ENCODE results near the gene LILRA2.
A peak's percentile ranks its signal among the peaks of the same experiment; 100 is the strongest.
"Not testable (repeated sequence)": the region's sequence is repeated elsewhere in the genome, so short reads cannot be mapped to it uniquely, and the experiment has no call there.

Gene LILRA2

DNA sequence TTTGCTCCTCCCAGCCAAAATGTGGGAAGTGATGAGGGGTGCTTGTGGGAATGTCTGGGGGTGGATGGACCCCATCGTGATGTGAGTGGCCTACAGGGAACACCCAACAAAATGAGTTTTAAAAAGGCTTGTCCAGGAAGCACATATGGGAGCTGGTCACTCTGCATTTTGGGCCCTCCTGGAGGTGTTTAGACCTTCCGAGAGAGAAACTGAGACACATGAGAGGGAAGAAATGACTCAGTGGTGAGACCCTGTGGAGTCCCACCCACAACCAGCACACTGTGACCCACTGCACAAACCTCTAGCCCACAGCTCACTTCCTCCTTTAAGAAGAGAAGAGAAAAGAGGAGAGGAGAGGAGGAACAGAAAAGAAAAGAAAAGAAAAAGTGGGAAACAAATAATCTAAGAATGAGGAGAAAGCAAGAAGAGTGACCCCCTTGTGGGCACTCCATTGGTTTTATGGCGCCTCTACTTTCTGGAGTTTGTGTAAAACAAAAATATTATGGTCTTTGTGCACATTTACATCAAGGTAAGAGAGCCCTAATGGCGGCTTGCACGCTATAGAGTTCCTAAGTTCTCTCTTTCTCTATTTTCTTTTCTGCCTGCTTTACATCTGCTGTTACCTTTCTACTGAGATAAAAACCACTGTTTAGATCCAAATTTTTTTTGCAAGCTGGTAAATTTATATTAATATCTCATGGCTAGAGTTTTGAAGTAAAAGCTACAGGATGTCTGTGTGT, 43.4 kb downstream of the LILRA2 start:
- H3K9ac ChIP-seq (ENCODE audit: low read depth, low read length, poor library complexity, severe bottlenecking) = no peak overlapping the region
- TF ChIP-seq, protein P1, sequence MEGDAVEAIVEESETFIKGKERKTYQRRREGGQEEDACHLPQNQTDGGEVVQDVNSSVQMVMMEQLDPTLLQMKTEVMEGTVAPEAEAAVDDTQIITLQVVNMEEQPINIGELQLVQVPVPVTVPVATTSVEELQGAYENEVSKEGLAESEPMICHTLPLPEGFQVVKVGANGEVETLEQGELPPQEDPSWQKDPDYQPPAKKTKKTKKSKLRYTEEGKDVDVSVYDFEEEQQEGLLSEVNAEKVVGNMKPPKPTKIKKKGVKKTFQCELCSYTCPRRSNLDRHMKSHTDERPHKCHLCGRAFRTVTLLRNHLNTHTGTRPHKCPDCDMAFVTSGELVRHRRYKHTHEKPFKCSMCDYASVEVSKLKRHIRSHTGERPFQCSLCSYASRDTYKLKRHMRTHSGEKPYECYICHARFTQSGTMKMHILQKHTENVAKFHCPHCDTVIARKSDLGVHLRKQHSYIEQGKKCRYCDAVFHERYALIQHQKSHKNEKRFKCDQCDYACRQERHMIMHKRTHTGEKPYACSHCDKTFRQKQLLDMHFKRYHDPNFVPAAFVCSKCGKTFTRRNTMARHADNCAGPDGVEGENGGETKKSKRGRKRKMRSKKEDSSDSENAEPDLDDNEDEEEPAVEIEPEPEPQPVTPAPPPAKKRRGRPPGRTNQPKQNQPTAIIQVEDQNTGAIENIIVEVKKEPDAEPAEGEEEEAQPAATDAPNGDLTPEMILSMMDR (conservative IDR thresholded peaks at IDR 0.05; ENCODE audit: low read length) = no peak
- no peak for TF ChIP-seq EZH2phosphoT487 (IDR thresholded peaks at IDR 0.05; ENCODE audit: borderline replicate concordance)
- no peaks in the 10 kb centered on the region for H3K9me2 ChIP-seq (replicated peaks; ENCODE audit: low read depth, low read length)
- no peak overlapping the region for H2AFZ ChIP-seq (ENCODE audit: low read length)
- H3K79me2 ChIP-seq (ENCODE audit: insufficient read depth, low read length) = no peaks in the 10 kb centered on the region
- H3K4me2 ChIP-seq (ENCODE audit: low read depth, low read length, poor library complexity, severe bottlenecking) = no peak overlapping the region
- H3F3A ChIP-seq (ENCODE audit: low read depth) = peaks cover 5% of the 10 kb centered on the region; the same call in 1 of the 2 replicates
- H3K27me3 ChIP-seq (ENCODE audit: insufficient read depth, low read length, poor library complexity, severe bottlenecking) = no peaks in the 10 kb centered on the region
- H3K4me1 ChIP-seq (ENCODE audit: insufficient read depth, low read length, poor library complexity, severe bottlenecking) = peaks cover 8% of the 10 kb centered on the region
- no peaks in the 10 kb centered on the region for H3K36me3 ChIP-seq (ENCODE audit: insufficient read depth, low read length)
- H4K20me1 ChIP-seq (ENCODE audit: insufficient read depth, low read length, poor library complexity, severe bottlenecking) = no peaks in the 10 kb centered on the region
- no peaks in the 10 kb centered on the region for H3K9me3 ChIP-seq (ENCODE audit: insufficient read depth, low read depth, low read length)
- no peak overlapping the region for H3K4me3 ChIP-seq (ENCODE audit: low read length, poor library complexity, severe bottlenecking)

- H3K27me3 ChIP-seq (ENCODE audit: insufficient read depth, low read length, poor library complexity, severe bottlenecking) = no peaks in the 10 kb centered on the region
- no peaks in the 10 kb centered on the region for H3K36me3 ChIP-seq (ENCODE audit: insufficient read depth, low read length)
- H3F3A ChIP-seq (ENCODE audit: low read depth) = peaks cover 5% of the 10 kb centered on the region; the same call in 1 of the 2 replicates
- no peak overlapping the region for H3K4me2 ChIP-seq (ENCODE audit: low read depth, low read length, poor library complexity, severe bottlenecking)
- no peak overlapping the region for H3K4me3 ChIP-seq (ENCODE audit: low read length, poor library complexity, severe bottlenecking)
- no peaks in the 10 kb centered on the region for H4K20me1 ChIP-seq (ENCODE audit: insufficient read depth, low read length, poor library complexity, severe bottlenecking)
- TF ChIP-seq EZH2phosphoT487 (IDR thresholded peaks at IDR 0.05; ENCODE audit: borderline replicate concordance) = no peak
- TF ChIP-seq, protein P1 (conservative IDR thresholded peaks at IDR 0.05; ENCODE audit: low read length) = no peak
- peaks cover 21% of the 10 kb centered on the region for H3K4me1 ChIP-seq (ENCODE audit: insufficient read depth, low read length, poor library complexity, severe bottlenecking)
- H3K79me2 ChIP-seq (ENCODE audit: insufficient read depth, low read length) = no peaks in the 10 kb centered on the region
- H3K9me3 ChIP-seq (ENCODE audit: insufficient read depth, low read depth, low read length) = no peaks in the 10 kb centered on the region
- H2AFZ ChIP-seq (ENCODE audit: low read length) = no peak overlapping the region
- H3K9ac ChIP-seq (ENCODE audit: low read depth, low read length, poor library complexity, severe bottlenecking) = no peak overlapping the region
- H3K9me2 ChIP-seq (replicated peaks; ENCODE audit: low read depth, low read length) = no peaks in the 10 kb centered on the region
Observed at GRCh38 chr19:54620464-54620863, 46.9 kb downstream of the LILRA2 start.

DNA sequence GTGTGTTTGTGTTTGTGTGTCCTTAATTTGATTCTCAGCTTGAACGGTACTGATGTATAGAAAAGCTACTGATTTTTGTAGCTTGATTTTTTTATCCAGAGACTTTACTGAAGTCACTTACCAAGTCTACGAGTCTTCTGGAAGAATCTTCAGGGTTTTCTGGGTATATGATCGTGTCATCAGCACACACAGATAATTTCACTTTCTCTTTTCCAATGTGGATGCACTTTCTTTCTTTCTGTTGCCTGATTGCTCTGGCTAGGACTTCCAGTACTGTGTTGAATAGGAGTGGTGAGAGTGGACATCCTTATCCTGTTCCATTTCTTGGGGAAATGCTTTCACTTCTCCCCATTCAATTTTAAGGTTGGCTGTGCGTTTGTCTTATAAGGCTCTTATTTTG, 48.8 kb downstream of the LILRA2 start:
- Histone ChIP-seq H3K4me2 (ENCODE audit: low read depth, low read length, poor library complexity, severe bottlenecking) (no peak overlapping the region), H4K20me1 (ENCODE audit: insufficient read depth, low read length, poor library complexity, severe bottlenecking) (no peaks in the 10 kb centered on the region)
- TF ChIP-seq, protein P1 (conservative IDR thresholded peaks at IDR 0.05; ENCODE audit: low read length) = no peak
- TF ChIP-seq EZH2phosphoT487 (IDR thresholded peaks at IDR 0.05; ENCODE audit: borderline replicate concordance) = no peak

GRCh38 chr19:54624234-54624633, 50.6 kb downstream of the LILRA2 start:
- H3K79me2 ChIP-seq (ENCODE audit: insufficient read depth, low read length); H3F3A ChIP-seq (ENCODE audit: low read depth): not testable (repeated sequence)

More for the DNA sequence above, 48.8 kb downstream of the LILRA2 start:
- H3K4me3 ChIP-seq (ENCODE audit: low read length, poor library complexity, severe bottlenecking) = no peak overlapping the region
- H3K27me3 ChIP-seq (ENCODE audit: insufficient read depth, low read length, poor library complexity, severe bottlenecking) = no peaks in the 10 kb centered on the region
- H3F3A ChIP-seq (ENCODE audit: low read depth) = no peaks in the 10 kb centered on the region
- H2AFZ ChIP-seq (ENCODE audit: low read length) = no peak overlapping the region
- no peak overlapping the region for H3K9ac ChIP-seq (ENCODE audit: low read depth, low read length, poor library complexity, severe bottlenecking)
- peaks cover 29% of the 10 kb centered on the region for H3K4me1 ChIP-seq (ENCODE audit: insufficient read depth, low read length, poor library complexity, severe bottlenecking)
- no peaks in the 10 kb centered on the region for H3K79me2 ChIP-seq (ENCODE audit: insufficient read depth, low read length)
- no peaks in the 10 kb centered on the region for H3K9me2 ChIP-seq (replicated peaks; ENCODE audit: low read depth, low read length)
- no peaks in the 10 kb centered on the region for H3K9me3 ChIP-seq (ENCODE audit: insufficient read depth, low read depth, low read length)
- H3K36me3 ChIP-seq (ENCODE audit: insufficient read depth, low read length) = no peaks in the 10 kb centered on the region

DNA sequence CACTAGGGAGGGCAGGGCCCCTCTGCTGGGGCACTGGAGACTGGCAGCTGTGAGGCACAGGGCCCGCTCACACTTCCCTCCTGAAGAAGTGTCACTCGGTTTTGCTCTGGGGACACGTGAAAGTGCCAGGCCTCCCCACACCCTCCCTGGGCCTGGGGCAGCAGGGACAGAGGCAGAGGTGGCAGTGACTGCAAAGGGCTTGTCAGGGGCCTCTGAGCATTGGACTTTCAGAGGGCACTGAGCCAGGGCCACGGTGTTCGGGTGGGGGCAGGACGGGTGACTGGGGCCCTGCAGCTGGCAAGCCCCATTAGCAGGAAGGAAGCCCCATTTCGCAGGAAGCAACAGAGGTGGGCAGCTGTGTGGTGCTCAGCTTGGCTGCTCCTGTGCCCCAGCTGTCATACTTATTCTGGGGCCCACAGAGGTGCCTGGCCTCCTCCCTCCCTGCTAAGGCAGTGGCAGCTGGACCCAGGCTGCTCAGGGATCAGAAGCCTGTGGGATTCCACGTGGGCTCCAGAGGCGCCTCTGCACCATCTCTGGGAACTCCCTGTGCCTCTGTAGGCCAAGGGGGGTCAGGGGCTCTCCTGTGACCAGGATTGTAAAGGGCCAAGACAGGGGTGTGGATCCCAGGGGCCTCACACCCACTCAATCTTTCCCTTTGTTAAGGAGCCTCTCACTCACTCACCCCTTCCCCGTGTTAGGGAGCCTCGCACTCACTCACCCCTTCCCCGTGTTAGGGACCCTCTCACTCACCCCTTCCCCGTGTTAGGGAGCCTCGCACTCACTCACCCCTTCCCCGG, 51.5 kb downstream of the LILRA2 start:
- H3K79me2 ChIP-seq (ENCODE audit: insufficient read depth, low read length); H3K9me2 ChIP-seq (replicated peaks; ENCODE audit: low read depth, low read length); H3F3A ChIP-seq (ENCODE audit: low read depth); H3K27me3 ChIP-seq (ENCODE audit: insufficient read depth, low read length, poor library complexity, severe bottlenecking); H3K9me3 ChIP-seq (ENCODE audit: insufficient read depth, low read depth, low read length); H4K20me1 ChIP-seq (ENCODE audit: insufficient read depth, low read length, poor library complexity, severe bottlenecking); H3K36me3 ChIP-seq (ENCODE audit: insufficient read depth, low read length); H2AFZ ChIP-seq (ENCODE audit: low read length): not testable (repeated sequence)
- peak overlapping the region; percentile 26 for H3K4me3 ChIP-seq (ENCODE audit: low read length, poor library complexity, severe bottlenecking)
- peak overlapping the region; percentile 61 for H3K9ac ChIP-seq (ENCODE audit: low read depth, low read length, poor library complexity, severe bottlenecking)
- H3K4me1 ChIP-seq (ENCODE audit: insufficient read depth, low read length, poor library complexity, severe bottlenecking) = peaks cover 56% of the 10 kb centered on the region
- H3K4me2 ChIP-seq (ENCODE audit: low read depth, low read length, poor library complexity, severe bottlenecking) = peak overlapping the region; percentile 53

More at GRCh38 chr19:54624234-54624633, 50.6 kb downstream of the LILRA2 start:
- not testable (repeated sequence) for H3K9me3 ChIP-seq (ENCODE audit: insufficient read depth, low read depth, low read length); H2AFZ ChIP-seq (ENCODE audit: low read length); H3K4me3 ChIP-seq (ENCODE audit: low read length, poor library complexity, severe bottlenecking); H3K36me3 ChIP-seq (ENCODE audit: insufficient read depth, low read length); H3K27me3 ChIP-seq (ENCODE audit: insufficient read depth, low read length, poor library complexity, severe bottlenecking); H4K20me1 ChIP-seq (ENCODE audit: insufficient read depth, low read length, poor library complexity, severe bottlenecking); H3K9me2 ChIP-seq (replicated peaks; ENCODE audit: low read depth, low read length)
- H3K9ac ChIP-seq (ENCODE audit: low read depth, low read length, poor library complexity, severe bottlenecking) = peak overlapping the region; percentile 45
- H3K4me2 ChIP-seq (ENCODE audit: low read depth, low read length, poor library complexity, severe bottlenecking) = peak overlapping the region; percentile 30
- peaks cover 47% of the 10 kb centered on the region for H3K4me1 ChIP-seq (ENCODE audit: insufficient read depth, low read length, poor library complexity, severe bottlenecking)

Data from Loucy (cell line).